ENCODE results near the gene PLSCR4.

Gene PLSCR4

GRCh38 chr3:146189519-146190173 is 61.3 kb downstream of the PLSCR4 start:
- peak; percentile 58 for DNase-seq

- no peak for DNase-seq
Measured at GRCh38 chr3:146187334-146187950, 63.5 kb downstream of the PLSCR4 start.

GRCh38 chr3:146184241-146185015 is 66.5 kb downstream of the PLSCR4 start:
- DNase-seq = peak; percentile 41

- no peak for DNase-seq
Measured at GRCh38 chr3:146181216-146181615, 69.7 kb downstream of the PLSCR4 start.

GRCh38 chr3:146180376-146180775 is 70.5 kb downstream of the PLSCR4 start:
- no peak for DNase-seq

- no peak for DNase-seq
Measured at GRCh38 chr3:146178006-146178689, 72.8 kb downstream of the PLSCR4 start.

GRCh38 chr3:146177519-146177918 is 73.4 kb downstream of the PLSCR4 start:
- DNase-seq = no peak

- DNase-seq = no peak
Measured at GRCh38 chr3:146177072-146177471, 73.8 kb downstream of the PLSCR4 start.

- DNase-seq = peak; percentile 42
Measured at GRCh38 chr3:146172586-146172985, 78.3 kb downstream of the PLSCR4 start.

GRCh38 chr3:146170591-146170990 is 80.3 kb downstream of the PLSCR4 start:
- no peak for DNase-seq

- peak; percentile 76 for DNase-seq
Measured at GRCh38 chr3:146169891-146170290, 81.0 kb downstream of the PLSCR4 start.

- peak; percentile 74 for DNase-seq
Measured at GRCh38 chr3:146166826-146167225, 84.1 kb downstream of the PLSCR4 start.

- DNase-seq = peak; percentile 95
Measured at GRCh38 chr3:146166415-146166821, 84.5 kb downstream of the PLSCR4 start.

GRCh38 chr3:146165877-146166276 is 85.0 kb downstream of the PLSCR4 start:
- no peak for DNase-seq

- DNase-seq = peak; percentile 87
Measured at GRCh38 chr3:146164971-146165769, 85.7 kb downstream of the PLSCR4 start.

- no peak for DNase-seq
Measured at GRCh38 chr3:146164506-146164905, 86.4 kb downstream of the PLSCR4 start.

- DNase-seq = no peak
Measured at GRCh38 chr3:146164071-146164470, 86.8 kb downstream of the PLSCR4 start.

GRCh38 chr3:146163584-146163983 is 87.3 kb downstream of the PLSCR4 start:
- DNase-seq = peak; percentile 95

- DNase-seq = peak; percentile 29
Measured at GRCh38 chr3:146162561-146162960, 88.3 kb downstream of the PLSCR4 start.

- DNase-seq = peak; percentile 53
Measured at GRCh38 chr3:146161663-146162002, 89.3 kb downstream of the PLSCR4 start.

GRCh38 chr3:146160964-146161662 is 89.8 kb downstream of the PLSCR4 start, which contains the start of gene PLOD2:
PLOD2 (minus strand) TSS chr3:146161184; CDS start chr3:146160989, 195 bp downstream.
- DNase-seq = peak; percentile 90

Measured in NCI-H226 (cell line).